CD4-positive, alpha-beta T cell treated with Interleukin-2 at 100 ng/mL for 4 hours (primary cell): ENCODE results near the gene TRIM40.
"Not testable (repeated sequence)": the region's sequence is repeated elsewhere in the genome, so short reads cannot be mapped to it uniquely, and the experiment has no call there.

ENCODE experiments used
- DNase-seq: peaks from one replicate; pipeline ENCODE4 v3.0.0-alpha.2; 2020; ENCODE audit warnings: low spot score

TRIM40 gene

GRCh38 chr6:30163090-30163917, 27.4 kb downstream of the TRIM40 start, which contains the start of gene TRIM15:
Gene TRIM15 (plus strand): TSS chr6:30163546. CDS start chr6:30163685, 139 bp downstream.
- peak; percentile 21 for DNase-seq

GRCh38 chr6:30163918-30164654, 28.1 kb downstream of the TRIM40 start:
- no peak for DNase-seq

GRCh38 chr6:30164714-30165113, 28.8 kb downstream of the TRIM40 start:
- no peak for DNase-seq

GRCh38 chr6:30165238-30165637, 29.3 kb downstream of the TRIM40 start:
- not testable (repeated sequence) for DNase-seq

- peak; percentile 8 for DNase-seq
Observed at GRCh38 chr6:30167101-30167500, 31.2 kb downstream of the TRIM40 start.

- no peak for DNase-seq
Observed at GRCh38 chr6:30168741-30169140, 32.8 kb downstream of the TRIM40 start.

GRCh38 chr6:30169658-30170614, 34.0 kb downstream of the TRIM40 start:
- DNase-seq = peak; percentile 46

- no peak for DNase-seq
Observed at GRCh38 chr6:30171677-30172471, 35.9 kb downstream of the TRIM40 start.

GRCh38 chr6:30172681-30173080, 36.7 kb downstream of the TRIM40 start:
- no peak for DNase-seq

GRCh38 chr6:30175765-30176164, 39.8 kb downstream of the TRIM40 start:
- no peak for DNase-seq

GRCh38 chr6:30178837-30179236, 42.9 kb downstream of the TRIM40 start:
- no peak for DNase-seq

- DNase-seq = no peak
Observed at GRCh38 chr6:30180145-30180544, 44.2 kb downstream of the TRIM40 start.

GRCh38 chr6:30184417-30185031, 48.6 kb downstream of the TRIM40 start:
- no peak for DNase-seq

GRCh38 chr6:30185846-30186484, 50.0 kb downstream of the TRIM40 start:
- no peak for DNase-seq

GRCh38 chr6:30188541-30188940, 52.6 kb downstream of the TRIM40 start:
- no peak for DNase-seq

- no peak for DNase-seq
Observed at GRCh38 chr6:30192076-30192475, 56.1 kb downstream of the TRIM40 start.

GRCh38 chr6:30194797-30195690, 59.1 kb downstream of the TRIM40 start:
- DNase-seq = no peak

- DNase-seq = no peak
Observed at GRCh38 chr6:30195951-30196350, 60.0 kb downstream of the TRIM40 start.

- DNase-seq = no peak
Observed at GRCh38 chr6:30196376-30196775, 60.4 kb downstream of the TRIM40 start.
